HG03432 (cell line): Measurements from ENCODE around the gene PELI3.
"Not testable (repeated sequence)": the region's sequence is repeated elsewhere in the genome, so short reads cannot be mapped to it uniquely, and the experiment has no call there.

Experiments used
- ATAC-seq: cut with Tn5 transposase; IDR thresholded peaks from one replicate; pipeline ENCODE4 v1.9.1; 2021; ENCODE audit warnings: mild to moderate bottlenecking, moderate library complexity; ENCODE audit not compliant: unreplicated experiment

Gene PELI3, protein sequence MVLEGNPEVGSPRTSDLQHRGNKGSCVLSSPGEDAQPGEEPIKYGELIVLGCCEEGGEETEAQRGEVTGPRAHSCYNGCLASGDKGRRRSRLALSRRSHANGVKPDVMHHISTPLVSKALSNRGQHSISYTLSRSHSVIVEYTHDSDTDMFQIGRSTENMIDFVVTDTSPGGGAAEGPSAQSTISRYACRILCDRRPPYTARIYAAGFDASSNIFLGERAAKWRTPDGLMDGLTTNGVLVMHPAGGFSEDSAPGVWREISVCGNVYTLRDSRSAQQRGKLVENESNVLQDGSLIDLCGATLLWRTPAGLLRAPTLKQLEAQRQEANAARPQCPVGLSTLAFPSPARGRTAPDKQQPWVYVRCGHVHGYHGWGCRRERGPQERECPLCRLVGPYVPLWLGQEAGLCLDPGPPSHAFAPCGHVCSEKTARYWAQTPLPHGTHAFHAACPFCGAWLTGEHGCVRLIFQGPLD

DNA sequence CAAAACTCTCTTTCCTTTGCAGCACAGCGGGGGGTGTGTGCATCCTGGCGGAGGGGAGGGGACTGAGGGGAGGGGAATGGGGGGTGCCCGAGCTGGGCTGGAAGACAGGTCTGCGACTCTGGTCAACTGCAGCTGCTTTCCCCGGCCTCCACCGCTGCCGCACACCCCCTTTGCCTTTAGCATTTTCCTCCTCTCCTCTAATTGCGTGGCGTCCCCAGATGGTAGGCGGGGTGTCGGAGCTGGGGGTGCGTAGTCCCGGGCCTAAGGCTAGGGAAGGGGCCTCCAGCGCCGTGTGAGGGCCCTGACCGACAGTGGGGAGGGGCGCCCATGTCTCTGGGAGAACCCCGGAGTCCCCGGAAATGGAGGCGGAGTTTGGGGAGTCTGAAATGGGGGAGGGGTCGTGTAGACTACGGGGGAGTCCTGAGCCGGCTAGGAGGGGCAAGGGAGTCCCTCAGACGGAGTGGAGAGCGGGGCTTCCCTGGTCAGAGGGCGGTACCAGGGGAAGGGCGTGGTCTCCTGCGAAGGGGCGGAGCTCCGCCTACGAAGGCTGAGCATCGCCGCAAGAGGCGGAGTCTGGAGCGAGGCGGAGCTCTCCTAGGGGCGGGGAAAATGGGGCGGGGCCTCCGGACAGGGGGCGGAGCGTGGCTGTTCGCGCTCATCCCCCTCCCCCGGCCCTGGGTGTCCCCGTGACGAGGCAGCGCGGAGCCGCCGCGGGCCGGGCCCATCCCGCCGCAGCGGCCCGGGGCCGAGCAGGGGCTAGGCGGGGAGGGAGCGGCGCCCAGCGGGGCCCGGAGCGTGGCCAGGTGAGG, at the start of gene PELI3:
PELI3 (plus strand) TSS at position 681 of the 809 bp plus-strand sequence. CDS start 1,224 bp downstream, outside the sequence.
- peak; percentile 75 for ATAC-seq

DNA sequence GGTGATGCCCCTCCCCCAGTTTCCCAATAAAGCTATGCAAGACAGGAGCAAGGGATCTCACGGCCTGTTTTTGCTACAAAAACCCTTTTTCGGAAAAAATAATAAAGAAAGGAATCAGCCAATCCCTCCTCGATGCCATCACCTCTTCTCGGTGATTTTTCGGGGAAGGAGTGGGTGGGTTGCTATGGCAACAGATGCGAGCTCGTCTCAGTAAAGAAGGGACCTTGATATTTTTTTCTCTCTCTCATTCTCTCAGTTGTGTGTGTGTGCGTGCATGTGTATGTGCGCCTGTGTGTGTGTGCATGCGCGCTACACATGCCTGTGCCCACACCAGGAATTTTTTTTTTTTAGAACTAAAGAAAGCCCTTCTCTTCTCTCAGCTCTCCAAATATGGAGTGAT, 49.7 kb upstream of the PELI3 start:
- no peak for ATAC-seq

DNA sequence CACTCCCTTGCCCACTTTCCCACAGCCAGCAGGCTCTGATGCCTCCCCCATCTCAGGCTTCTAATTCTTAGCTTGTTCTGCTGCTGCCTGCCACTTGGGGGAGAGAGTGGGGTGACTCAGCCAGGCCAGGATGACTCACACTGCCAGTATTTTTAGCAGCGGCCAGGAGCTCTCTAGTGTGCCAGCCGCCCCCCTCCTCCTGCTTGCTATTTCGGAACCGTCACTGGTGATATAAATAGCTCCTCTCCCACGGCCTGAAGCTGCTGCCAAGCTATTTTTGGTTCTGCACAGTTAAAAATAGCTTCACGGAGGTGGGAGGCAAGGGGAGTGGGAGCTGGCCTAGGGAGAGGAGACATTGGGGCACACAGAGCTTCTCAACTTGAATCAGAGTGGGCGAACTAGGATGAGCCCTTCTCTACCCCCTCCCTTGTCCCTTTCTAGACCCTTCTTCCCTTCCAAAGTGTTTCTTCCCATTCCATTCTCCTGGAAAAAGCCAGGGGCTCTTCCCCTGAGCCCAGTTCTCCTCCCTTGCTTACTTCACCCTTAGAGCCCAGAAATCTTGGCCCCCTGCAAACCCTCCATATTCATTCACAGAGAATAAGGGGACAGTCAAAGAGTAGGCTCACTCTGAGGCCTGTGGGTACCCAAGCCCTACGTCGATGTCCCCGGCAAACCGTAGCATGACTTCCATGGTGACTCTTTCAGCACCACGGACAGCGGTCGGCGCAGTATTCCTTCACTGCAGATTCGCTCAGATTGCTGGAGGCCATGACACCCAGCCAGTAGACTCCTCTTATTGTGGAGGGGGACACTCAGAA, 48.3 kb upstream of the PELI3 start:
- ATAC-seq: no peak

GRCh38 chr11:66418986-66419308, 47.8 kb upstream of the PELI3 start:
- ATAC-seq: no peak

DNA sequence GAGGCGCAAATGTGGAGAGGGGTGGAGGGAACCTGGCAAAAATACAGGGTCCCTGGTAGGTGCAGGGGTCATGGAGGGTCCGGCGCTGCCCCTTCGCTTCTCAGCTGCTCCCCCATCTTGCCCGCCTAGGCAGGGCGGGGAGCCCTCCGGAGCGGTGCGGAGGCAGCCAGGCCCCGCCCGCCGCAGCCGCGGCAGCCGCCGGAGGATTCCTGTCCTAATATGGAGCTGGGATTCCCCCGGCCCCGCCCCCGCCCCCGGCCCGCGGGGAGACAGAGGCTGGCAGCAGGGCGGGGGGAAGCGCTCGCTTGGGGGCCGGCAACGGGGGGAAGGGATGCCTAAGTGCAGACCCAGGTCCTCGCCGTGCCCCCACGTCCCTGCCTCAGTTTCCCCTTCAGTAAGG, 46.9 kb upstream of the PELI3 start:
- ATAC-seq: no peak

- ATAC-seq: no peak
Measured at GRCh38 chr11:66420671-66421476, 45.8 kb upstream of the PELI3 start, which contains the start of gene NPAS4. Gene NPAS4, plus strand, starts transcription at chr11:66421035. Its CDS starts 145 bp downstream, at chr11:66421180.

DNA sequence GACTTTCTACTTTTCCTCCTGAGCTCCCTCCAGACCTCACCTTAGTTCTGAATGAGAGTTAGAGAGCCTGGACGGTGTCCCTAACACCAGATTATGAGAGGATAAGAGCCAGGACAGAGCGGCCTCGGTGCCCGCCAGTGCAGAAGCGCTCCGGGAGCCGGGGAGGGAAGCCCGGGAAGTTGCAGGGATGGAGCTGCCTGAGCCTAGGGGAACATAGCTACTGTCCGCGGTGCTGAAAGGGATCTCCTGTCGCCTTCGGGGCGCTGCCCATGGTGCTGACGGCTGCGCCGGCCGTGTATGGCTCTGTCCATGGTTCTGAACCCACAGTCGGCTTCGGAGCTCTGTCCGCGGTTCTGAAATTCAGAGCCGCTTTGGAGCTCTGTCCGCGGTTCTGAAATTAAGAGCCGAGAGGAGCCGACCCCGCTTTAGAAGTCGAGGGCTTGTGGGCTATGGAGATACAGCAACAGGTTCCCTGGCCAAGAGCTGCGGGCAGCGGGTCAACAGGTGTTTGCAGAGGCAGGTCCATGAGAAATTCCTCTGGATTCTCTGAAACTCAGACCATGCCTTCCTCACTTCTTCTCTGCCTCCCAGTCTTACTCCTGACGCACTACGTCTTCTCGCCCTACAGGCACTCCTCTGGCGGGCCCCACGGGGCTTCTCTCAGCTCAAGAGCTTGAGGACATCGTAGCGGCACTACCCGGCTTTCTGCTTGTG, 45.1 kb upstream of the PELI3 start:
- ATAC-seq: no peak

GRCh38 chr11:66426314-66426713, 40.4 kb upstream of the PELI3 start:
- no peak for ATAC-seq

DNA sequence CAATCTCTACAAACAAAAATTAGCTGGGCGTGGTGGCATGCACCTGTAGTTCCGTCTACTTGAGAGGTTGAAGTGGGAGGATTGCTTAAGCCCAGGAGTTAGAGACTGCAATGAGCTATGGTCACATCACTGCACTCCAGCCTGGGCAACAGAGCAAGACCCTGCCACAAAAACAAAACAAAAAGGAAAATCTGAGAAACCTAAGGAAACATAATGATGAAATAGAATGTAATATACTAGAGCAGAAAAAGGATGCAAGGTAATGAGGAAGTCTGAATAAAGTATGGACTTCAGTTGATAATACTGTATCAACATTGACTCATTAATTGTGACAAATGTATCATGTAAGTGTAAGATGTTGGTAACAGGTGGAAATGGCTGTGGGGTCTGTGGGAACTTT, 37.8 kb upstream of the PELI3 start:
- ATAC-seq: no peak

DNA sequence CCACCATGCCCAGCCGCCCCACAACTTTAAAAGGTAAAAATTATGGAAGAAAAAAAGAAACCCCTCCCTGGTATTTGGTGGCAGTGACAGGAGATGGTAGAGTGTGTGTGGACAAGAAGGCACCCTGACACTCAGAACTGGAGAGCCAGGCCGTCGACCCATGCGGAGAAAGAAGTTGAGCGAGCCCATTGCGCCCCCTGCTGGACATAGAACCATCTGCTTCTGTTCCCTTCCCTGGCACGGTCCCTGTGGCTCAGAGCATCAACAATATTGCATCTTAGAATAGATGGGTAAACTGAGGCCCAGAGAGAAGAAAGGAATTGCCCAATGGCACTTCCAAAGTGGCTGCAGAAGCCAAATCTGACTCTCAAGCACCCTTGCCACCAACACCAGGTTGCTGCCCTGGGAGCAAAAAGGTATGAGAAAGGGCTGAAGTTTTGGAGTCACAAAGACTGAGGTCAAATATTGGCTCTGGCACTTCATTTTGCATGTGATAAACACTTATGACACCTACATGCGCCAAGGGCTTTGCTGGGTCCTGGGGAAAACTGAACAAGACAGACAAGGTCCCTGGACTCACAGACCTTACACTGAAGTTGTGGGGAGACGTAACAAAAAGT, 36.6 kb upstream of the PELI3 start:
- no peak for ATAC-seq

DNA sequence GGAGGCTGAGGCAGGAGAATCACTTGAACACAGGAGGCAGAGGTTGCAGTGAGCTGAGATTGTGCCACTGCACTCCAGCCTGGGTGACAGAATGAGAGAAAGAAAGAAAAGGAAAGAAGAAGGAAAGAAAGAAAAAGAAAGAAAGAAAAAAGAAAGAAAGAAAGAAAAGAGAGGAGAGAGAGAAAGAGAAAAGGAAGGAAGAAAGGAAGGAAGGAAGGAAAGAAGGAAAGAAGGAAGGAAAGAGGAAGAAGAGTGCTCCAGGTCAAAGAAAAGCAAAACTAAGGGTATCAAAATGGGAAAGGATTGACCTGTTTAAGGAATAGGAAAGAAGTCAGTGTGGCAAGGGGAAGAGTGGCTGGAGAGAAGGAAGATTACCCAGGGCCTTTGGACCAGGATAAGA, 35.4 kb upstream of the PELI3 start:
- ATAC-seq: not testable (repeated sequence)

GRCh38 chr11:66431871-66432329, 34.8 kb upstream of the PELI3 start:
- ATAC-seq: not testable (repeated sequence)

DNA sequence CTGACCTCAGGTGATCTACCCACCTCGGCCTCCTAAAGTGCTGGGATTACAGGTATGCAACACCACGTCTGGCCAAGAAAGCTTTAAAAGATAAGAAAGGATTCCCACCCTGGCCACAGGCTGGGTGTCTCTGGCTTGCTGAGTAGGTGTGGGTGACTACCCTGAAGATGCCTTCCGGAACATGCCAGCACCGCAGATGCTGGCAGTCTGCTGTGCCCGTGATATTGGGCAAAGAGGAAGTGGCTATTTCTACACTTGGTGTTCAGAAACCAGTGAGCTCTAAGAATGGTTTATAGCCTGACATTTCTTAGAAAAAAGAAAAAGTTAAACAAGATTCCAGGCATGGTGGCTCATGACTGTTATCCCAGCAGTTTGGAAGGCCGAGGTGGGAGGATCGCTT, 34.1 kb upstream of the PELI3 start:
- ATAC-seq: no peak

DNA sequence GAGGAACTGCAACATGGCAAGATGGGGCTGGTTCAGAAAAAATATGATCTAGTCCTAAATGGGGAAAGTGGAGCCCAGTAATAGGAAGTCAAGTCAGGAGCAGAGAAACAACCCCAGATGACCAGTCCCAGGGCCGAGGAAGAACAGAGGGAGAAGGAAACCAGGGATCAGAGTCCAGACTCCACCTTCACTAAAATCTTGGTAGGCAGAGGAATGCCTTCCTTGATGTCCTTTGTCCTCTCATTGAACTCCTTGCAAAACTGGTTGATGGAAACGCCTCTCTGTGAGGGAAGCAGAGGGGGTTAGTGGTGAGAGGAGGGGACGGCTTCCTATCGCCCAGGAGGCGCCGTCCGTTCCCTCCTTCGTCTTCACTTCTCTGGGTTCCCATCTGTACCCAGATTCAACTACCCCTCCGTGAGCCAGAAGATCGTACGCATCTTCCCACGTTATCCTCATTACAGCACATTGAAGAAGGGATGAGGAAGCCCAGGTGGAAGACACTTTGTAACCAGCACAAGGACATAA, 28.7 kb upstream of the PELI3 start:
- ATAC-seq: no peak

DNA sequence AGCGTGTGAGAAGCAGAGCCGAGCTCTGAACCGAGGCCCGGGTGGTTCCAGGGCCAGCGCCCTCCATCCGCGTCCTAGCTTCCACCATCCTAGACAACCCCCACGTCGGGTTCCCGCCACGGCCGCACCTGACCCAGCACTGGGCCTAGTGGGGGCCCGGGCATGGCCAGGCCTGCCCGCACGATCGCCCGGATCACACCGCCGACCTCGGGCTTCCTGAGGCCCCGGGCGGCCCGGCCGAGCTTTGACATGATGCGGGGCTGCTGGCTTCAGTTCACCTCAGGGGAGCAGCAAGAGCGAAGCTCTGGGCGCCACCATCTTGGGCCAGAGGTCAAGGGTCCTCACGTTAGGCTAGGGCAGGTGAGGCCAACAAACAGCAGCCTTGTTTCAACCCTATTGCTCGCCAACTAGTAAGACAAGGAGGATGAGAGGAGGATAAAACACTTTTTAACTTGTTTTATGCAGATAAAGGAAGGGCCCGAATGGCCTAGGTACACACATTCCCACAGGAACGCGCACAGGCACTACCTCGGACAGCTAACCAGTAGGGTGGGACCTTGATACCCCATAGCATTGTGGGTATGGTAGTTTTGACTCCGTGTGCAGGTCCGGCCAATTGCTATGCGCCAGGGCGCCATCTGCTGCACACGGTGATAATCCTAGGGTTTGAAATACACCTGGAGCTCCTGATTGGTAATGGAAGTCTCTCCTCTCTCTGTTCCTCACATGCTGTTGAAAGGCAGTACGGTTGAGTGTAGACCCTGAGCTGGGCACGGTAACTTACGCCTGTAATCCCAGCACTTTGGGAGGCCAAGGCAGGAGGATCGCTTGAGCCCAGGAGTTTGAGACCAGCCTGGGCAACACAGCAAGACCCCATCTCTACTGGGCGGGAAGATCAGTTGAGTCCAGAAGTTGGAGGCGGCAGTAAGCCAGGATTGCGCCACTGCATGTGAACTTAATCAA, 27.9 kb upstream of the PELI3 start, which contains the start of gene MRPL11:
MRPL11 (minus strand) TSS at position 345 of the 963 bp plus-strand sequence; CDS start at position 251, 94 bp downstream.
- ATAC-seq: peak; percentile 91

GRCh38 chr11:66440101-66440939, 26.4 kb upstream of the PELI3 start:
- not testable (repeated sequence) for ATAC-seq

DNA sequence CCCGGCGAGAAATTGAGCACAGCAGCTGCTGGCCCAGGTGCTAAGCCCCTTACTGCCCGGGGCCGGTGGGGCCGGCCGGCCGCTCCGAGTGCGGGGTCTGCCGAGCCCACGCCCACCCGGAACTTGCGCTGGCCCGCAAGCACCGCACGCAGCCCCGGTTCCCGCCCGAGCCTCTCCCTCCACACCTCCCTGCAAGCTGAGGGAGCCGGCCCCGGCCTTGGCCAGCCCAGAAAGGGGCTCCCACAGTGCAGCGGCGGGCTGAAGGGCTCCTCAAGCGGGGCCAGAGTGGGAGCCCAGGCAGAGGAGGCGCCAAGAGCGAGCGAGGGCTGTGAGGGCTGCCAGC, 25.8 kb upstream of the PELI3 start:
- ATAC-seq: not testable (repeated sequence)
